Subcutaneous adipose tissue (tissue), 4 donors: ENCODE data around the gene GNA14. TPM values are rescaled to one million over a fixed set of nuclear protein-coding genes. Genes with fewer than 3 reads are reported as not detected.

Experiments used
- CTCF ChIP-seq: fragments of 450-650 bp; IDR thresholded peaks from one replicate; pipeline ENCODE4 v1.5.1; 2016; ENCODE audit warnings: low read depth, mild to moderate bottlenecking, control low read depth, antibody characterized with exemption, moderate library complexity
- total RNA-seq, 4 donors: library from RNA; depleted of rRNA; stranded (reverse); fragments of >200 nt; gene quantifications; one replicate each; pipeline ENCODE4 v1.1.0, GENCODE V29; 2016

GNA14 gene
- total RNA-seq, 4 donors from 2014 or later, result 0.98 to 6.4 (median 3.7) TPM

GRCh38 chr9:77471572-77471971 lies 176.6 kb downstream of the GNA14 start:
- TF ChIP-seq CTCF, result no peak

- no peak for TF ChIP-seq CTCF
Observed at GRCh38 chr9:77469515-77470231, 178.4 kb downstream of the GNA14 start.

- TF ChIP-seq CTCF, result no peak
Observed at GRCh38 chr9:77464661-77465060, 183.5 kb downstream of the GNA14 start.

GRCh38 chr9:77463151-77463550 lies 185.0 kb downstream of the GNA14 start:
- TF ChIP-seq CTCF, result no peak

GRCh38 chr9:77462066-77462465 lies 186.1 kb downstream of the GNA14 start:
- TF ChIP-seq CTCF, result no peak

GRCh38 chr9:77460938-77461337 lies 187.2 kb downstream of the GNA14 start:
- no peak for TF ChIP-seq CTCF

- no peak for TF ChIP-seq CTCF
Observed at GRCh38 chr9:77457916-77458592, 190.1 kb downstream of the GNA14 start.
